NCI-H187 (cell line): ENCODE data around the gene ZNF79.

Experiments
- DNase-seq, 2 experiments: peaks; one replicate each; lab custom pipeline; 2025; lab: John Stamatoyannopoulos, UW

Gene ZNF79

DNA sequence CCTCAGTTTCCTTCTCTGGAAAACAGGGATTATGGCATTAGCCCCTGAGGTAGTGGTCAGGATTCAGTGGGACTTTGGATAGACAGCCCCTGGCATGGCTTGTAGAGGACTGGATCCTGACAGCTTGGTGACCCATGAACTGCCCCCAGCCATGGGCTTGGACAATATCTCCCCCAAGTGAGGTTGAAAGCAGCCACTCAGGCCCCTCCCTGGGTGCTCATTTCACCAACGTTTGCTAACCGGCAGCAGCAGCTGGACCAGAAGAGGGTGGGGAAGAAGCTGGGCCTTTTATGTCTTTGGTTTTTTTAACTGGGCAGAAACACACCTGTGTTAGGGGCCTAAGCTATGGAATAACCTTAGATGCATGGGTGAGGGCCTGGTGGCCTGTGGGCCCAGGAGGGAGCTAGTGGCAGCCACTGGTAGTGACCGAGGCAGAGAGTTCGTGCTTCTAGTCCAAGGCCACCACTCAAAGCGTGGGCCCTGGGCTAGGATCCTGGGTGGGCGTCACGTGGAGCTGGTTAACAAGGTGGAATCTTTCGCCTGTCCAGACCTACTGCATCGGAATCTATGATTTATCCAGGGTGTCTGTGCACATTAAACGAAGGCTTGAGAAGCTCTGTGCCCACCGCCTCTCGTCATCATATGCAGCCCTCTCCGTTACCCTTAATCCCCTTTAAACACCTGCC lies 25.3 kb upstream of the ZNF79 start:
- no peak for DNase-seq

DNA sequence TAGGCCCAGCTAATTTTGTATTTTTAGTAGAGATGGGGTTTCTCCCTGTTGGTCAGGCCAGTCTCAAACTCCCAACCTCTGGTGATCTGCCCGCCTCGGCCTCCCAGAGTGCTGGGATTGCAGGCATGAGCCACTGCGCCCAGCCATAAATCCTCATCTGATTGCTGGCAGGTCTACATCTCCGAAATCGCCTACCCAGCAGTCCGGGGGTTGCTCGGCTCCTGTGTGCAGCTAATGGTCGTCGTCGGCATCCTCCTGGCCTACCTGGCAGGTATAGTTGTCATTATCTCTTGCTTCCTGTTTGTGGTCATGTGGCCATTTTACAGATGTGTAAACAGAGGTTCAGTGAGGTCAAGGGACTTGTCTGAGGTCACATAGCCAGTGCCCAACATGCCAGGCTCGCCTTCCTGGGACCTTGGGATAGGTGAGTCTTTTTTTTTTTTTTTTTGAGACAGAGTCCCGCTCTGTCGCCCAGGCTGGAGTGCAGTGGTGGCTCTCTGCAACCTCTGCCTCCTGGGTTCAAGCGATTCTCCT lies 24.4 kb upstream of the ZNF79 start:
- no peak for DNase-seq

DNA sequence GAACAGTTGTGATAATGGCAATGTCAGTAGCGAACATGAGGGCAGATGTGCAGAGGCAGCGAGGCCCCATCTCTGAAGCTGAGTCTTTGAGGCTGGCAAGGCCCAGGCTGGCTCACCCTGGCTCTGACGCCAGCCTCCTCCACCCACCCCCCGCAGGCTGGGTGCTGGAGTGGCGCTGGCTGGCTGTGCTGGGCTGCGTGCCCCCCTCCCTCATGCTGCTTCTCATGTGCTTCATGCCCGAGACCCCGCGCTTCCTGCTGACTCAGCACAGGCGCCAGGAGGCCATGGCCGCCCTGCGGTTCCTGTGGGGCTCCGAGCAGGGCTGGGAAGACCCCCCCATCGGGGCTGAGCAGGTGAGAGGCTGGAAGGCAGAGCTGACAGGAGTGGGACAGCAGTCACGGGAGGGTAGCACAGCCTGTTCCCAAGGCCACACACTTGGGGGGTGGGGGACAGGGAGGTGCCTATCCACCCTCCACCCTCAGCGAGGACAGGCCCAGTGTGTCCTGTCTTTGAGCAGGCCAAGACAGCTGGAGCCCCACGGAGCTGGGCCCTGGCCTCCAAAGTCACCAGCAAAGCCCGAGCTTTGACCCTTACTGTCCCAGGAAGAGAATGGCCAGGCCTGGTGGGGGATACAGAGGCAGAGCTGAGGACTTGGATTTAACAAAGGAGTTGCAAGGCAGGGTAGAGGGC lies 21.6 kb upstream of the ZNF79 start:
- no peak for DNase-seq

DNA sequence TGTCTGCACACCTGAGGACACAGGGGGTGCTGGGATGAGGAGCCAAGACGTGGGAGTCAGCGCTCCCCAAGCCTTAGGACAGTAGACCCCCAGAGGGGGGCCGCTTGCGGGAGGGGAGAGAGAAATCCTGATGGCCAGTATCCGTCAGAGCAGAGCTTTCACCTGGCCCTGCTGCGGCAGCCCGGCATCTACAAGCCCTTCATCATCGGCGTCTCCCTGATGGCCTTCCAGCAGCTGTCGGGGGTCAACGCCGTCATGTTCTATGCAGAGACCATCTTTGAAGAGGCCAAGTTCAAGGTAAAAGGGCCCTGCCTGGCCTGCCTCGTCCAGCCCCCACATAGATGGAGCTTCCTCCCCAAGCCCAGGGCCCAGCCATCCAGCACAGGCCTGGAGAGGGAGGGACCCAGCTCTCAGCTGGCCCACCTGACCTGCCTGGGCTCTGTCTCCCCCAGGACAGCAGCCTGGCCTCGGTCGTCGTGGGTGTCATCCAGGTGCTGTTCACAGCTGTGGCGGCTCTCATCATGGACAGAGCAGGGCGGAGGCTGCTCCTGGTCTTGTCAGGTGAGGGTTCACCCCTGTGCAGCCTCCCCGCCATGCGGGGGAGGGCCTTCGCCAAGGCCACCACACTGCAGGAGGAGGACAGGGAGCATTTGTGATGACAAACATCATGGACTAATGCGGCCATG lies 20.5 kb upstream of the ZNF79 start:
- no peak for DNase-seq

DNA sequence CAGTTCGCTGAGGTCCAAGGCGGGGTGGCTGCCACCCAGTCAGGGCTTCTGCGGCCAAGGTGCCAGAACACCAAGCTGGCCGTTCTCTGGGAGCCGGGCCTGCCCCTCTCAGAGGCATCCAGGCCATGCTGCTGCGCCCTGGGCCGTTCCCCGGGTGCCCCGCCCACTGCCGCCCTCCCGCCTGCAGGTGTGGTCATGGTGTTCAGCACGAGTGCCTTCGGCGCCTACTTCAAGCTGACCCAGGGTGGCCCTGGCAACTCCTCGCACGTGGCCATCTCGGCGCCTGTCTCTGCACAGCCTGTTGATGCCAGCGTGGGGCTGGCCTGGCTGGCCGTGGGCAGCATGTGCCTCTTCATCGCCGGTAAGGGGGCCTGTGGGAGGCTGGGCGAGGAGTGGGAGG lies 19.6 kb upstream of the ZNF79 start:
- DNase-seq = no peak

DNA sequence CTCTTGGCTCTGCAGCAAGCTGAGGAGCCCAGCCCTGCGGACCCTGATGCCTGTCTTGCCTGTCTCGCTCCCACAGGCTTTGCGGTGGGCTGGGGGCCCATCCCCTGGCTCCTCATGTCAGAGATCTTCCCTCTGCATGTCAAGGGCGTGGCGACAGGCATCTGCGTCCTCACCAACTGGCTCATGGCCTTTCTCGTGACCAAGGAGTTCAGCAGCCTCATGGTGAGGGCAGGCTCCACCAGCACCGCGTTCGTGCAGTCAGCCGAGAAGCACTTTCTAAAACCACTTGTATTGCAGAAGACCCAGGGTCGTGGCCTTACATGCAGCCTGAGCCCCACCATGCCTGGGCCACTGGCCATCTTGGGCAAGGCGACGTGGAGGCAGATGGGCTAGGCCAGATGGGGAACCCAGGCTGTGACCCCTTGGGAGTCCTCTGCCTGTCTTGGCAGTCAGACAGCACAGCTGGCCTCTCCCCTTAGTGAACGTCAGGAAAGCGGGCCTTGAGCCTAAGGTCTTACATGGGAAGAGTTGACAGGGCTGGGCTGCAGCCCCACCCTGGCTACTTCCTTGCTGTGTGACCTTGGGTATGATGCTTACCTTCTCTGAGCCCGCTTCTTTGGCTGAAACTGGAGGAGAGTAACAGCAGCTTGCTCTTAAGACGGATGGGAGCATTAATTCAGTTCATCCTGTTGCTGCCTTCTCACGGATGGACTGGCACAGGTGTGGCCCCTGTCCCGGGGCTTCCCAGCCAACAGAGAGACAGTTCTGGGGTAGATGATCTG lies 18.6 kb upstream of the ZNF79 start:
- no peak for DNase-seq

DNA sequence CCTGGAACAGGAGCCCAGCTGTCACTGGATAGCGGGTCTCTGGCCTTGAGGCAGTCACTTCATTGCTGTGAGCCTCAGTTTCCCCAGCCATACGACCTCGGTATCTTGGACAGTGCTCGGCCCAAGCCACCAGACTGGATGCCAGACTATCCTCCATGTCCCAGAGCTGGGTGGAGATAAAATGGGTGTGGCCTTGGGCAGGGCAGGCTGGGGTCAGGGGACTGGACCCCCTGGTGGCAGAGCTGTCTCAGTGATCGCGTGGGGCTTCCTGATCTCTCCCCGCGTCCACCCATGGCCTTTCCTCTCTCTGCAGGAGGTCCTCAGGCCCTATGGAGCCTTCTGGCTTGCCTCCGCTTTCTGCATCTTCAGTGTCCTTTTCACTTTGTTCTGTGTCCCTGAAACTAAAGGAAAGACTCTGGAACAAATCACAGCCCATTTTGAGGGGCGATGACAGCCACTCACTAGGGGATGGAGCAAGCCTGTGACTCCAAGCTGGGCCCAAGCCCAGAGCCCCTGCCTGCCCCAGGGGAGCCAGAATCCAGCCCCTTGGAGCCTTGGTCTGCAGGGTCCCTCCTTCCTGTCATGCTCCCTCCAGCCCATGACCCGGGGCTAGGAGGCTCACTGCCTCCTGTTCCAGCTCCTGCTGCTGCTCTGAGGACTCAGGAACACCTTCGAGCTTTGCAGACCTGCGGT lies 17.2 kb upstream of the ZNF79 start:
- no peak for DNase-seq

DNA sequence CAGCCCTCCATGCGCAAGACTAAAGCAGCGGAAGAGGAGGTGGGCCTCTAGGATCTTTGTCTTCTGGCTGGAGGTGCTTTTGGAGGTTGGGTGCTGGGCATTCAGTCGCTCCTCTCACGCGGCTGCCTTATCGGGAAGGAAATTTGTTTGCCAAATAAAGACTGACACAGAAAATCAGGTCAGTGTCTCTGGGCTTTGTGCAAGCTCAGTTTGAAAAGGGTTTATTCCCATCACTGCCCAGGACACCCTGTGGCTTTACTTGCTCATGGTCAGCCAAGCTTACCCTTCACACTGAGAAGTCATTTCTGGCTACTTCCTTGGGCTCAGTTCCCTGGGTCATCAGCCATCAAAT lies 16.7 kb upstream of the ZNF79 start:
- no peak for DNase-seq

DNA sequence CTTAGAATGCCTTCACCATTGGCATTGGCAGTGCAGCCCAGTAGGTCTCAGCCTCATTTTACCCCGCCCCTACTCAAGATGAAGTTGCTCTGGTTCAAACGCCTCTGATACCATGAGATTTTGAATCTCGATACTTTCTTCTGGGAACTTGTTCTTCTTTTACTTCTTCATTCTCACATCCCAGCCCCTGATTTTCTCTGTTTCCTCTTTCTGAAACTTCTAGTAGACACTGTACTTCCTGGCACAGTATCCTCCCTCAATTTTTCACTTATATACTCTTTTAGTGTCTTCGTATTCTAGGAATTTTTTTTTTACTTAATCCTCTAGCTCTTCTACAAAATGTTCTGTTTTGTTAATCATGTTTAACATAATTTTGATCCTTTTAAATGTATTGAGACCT lies 13.1 kb upstream of the ZNF79 start:
- no peak for DNase-seq

DNA sequence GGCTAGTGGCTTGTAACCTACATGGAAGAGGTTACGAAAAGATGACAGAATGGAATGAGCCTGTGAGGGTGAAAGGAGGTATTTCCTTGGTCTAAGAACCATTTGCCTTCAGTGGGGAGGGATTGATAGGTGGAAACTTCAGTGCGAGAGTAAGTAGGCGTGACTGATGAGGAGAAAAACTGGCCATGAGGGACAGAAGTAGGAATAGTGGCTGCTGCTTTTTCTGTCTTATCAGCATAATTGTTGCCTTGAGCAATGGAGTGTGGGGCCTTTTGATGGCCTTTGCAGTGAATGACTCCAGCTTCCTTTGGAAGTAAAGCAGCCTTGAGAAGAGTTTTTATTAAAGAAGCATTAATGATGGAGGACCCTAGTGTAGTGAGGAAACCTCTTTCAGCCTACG lies 9.0 kb upstream of the ZNF79 start:
- DNase-seq = no peak

DNA sequence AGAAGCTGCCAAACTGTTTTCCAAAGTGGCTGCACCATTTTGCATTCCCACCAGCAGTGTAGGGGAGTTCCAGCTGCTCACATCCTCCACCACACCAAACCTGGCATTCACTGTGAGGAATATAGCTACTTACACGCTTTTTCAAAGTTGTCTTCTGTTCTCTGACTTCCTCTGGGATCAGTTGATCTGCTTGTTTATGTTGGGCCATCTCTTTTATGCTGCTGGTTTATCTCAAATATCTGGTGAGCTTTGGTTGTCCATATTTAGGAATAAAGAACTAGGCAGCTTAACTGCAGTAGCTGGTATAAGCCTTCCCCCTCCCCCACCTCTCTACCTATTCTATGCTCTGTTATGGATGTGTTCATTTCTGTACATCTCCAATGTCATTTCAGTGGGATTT lies 8.5 kb upstream of the ZNF79 start:
- no peak for DNase-seq

DNA sequence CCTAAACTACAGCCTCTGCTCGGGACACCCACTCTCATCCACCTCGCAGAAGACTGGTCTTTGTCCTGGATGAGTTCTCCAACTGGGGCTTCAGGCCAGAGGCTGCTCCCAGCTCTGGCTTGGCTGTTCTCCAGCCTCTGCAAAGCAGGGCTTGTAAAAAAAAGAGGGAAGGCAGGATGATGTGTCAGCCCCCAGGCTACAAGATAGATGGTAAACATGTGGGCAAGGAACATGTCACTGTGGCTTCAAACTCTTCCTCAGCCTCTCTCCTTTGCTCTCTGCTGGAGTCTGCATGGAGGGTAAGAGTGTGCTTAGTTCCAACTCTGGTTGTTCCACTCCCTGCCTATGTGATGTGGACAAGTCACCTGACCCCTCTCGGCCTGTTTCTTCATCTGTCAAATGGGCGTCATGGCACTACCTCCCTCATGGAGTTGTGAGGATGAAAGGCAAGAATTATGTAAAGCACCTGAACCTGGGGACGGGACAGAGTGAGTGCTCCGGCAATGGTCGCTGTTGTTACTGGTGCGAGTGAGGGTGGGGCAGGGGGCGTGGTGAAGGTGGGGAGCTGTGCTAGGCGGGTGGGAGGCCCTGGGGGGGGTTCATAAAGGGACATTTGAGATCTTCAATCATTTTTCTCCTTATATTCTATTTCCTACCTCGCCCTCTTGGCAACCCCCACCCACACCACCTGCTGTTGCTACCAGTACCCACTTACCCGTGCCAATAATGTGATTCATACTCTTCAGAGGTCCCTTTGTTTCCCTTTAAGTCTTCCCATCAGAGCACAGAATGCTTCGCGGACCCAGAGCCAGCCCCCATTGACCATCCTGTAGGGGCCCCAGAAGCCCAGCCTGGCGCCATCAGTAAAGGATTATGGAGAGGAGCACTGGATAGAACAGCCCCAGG lies 6.8 kb upstream of the ZNF79 start:
- DNase-seq = no peak

DNA sequence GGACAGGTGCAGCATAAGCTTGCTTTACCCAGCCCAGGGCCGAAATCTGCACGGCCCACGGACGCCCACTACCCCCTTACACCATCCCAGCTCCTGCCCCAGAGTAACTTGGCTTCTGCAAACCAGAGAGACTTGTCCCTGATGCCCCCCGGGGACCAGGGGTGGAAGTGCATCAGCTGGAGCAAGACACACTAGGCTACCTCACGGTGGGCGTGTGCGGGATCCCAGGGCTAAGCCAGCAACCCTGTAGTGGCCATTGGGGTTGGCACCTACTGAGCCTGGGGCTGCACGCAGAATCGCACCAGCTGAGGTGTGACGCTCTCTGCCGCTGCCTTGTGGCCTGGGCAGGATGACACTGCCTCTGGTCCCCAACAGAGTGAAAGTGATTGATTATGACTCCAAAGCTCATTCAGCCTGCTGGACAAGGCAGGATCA lies 6.1 kb upstream of the ZNF79 start:
- DNase-seq = no peak

DNA sequence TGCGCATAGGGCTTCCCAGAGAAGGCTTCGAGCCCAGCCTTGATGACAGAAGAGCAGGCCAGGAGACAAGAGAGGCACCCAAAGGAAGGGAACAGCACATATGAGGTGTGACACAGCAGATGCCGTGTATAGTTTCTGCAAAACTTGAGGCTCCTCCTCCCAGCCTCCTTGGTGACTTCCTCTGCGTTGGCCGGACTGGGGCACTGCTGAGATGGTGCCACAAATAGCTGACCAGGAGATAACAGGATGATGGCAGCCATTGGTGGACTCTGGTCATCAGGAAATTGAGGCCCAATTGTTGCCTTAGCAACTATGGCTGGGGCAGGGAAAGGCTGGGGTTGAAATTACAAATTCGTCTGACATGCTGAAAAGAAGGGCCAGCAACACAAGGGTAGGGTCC lies 4.8 kb upstream of the ZNF79 start:
- DNase-seq = no peak

DNA sequence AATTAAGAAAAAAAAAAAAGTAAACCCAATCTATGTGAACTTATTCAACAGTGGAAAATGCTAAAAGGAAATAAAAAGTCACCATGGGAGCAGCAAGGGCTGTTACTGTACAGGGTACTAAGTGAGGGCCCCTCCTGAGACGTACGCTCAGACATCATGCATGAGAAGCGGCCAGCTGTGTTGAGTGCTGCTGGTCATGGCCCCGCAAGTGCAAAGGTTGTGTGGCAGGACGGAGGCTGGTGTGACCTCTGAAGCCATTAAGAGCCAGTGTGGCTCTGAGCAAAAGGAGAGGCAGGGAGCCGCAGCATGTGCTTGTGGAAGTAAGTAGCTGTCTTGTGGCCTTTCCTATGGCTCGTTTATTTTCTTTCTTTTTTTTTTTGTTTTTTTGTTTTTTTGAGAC lies 3.1 kb upstream of the ZNF79 start:
- DNase-seq = no peak

DNA sequence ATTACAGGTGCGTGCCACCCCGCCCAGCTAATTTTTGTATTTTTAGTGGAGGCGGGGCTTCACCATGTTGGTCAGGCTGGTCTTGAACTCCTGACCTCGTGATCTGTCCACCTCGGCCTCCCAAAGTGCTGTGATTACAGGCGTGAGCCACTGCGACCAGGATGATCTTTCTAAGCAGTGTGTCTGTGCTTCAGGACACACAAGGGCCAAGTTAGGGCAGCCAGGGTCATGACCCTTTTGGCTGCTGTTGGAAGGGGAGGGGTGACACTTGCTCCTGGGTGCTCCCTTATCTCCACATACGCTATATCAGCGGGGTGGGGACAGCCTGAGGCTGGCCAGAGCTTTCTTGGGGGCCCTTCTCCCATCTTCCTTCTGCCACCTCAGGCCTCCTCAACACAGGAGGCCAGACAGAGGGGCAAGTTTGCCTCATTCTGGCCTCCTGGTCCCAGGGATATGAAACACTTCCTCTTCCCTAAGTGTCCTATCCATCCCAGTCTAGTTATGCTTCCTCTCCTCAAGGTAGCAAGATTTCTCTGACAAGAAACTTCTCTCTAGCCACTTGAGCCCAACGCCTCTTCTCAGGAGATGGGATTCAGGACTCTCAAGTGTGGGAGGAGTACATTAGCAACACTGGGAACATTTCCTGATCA lies 1.9 kb upstream of the ZNF79 start:
- DNase-seq = no peak

DNA sequence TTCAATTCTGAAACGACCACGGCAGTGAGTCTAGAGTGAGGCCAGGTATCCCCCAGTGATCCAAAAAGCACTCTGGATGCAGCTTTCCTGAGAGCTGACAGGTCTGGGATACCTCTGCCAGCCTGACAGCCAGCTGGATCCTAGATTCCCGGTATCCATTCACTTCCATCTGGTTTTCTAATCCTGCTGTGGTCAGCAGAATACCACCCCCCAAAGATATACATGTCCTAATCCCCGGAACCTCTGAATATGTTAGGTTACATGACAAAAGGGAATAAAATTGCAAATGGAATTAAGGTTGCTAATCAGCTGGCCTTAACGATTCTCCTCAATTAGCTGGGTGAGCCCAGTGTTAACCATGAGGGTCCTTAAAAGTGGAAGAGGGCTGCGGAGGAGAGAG lies 1.4 kb upstream of the ZNF79 start:
- no peak for DNase-seq

DNA sequence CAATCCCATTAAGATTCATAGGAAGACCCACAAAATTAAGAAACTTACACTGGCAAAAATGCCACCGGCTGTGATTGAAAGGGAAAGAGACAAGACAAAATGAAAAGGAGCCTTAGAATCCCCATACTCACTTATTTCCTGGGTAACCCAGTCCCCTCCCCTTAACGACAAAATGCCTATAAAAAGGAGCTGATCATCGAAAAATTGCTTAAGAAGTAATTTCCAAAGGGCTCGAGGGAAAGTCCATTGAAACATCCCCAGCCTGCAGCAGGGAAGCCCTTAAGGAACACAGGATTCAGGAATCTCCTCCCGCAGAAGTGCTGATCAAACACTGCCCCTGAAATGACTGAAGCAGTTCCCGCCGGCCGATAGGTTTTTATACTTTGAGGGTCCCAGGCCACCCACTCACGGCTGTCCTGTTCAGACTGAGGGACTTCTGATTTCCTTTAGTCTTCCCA lies 677 bp upstream of the ZNF79 start:
- no peak for DNase-seq

DNA sequence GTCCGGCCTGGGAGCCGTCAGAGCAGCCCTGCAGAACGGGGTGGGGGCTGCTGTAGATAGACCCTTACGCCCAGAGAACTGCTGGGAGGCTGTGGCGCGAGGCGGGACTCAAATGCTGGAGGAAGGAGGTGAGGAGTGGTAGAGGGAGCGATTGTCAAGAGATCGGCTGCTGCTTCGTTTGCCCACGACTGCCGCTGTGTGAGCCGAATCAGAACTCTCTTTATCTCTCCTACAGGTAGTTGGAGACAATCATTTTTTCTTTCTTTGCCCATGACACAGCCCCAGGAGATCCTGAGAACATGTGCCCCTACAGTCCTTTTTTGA lies 456 bp downstream of the ZNF79 start:
- DNase-seq = no peak

DNA sequence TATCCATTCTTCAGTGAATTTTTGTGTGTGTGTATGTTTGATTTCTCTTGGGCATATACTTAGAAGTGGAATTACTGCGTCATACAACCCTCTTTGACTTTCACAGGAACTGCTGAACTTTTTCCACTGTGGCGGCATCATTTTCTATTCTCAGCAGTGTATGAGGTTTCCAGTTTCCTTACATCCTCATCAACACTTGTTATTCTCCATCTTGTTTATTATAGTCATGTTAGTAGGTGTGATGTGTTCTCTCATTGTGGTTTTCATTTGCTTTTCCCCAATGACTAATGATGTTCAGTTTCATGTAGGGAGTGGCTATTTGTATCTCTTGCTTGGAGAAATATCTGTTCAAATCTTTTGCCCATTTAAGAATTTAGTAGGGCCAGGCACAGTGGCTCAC lies 2.6 kb downstream of the ZNF79 start:
- no peak for DNase-seq
